SK-N-SH (cell line): ENCODE data around the gene CASP6.

Experiments used
- CTCF ChIP-seq: fragments of 200-600 bp; sonication (generic); IDR thresholded peaks from 2 replicates; pipeline ENCODE4 v1.6.1; 2017; ENCODE audit warnings: antibody characterized with exemption, mild to moderate bottlenecking, moderate library complexity
- EP300 ChIP-seq, 2 experiments: IDR thresholded peaks; 2 replicates each; pipeline versions ENCODE4 v1.4.0 to v1.6.1; 2012; ENCODE audit warnings: borderline replicate concordance in 1 of 2, low read depth in 1 of 2, low read length in 1 of 2
- POLR2AphosphoS5 ChIP-seq: IDR thresholded peaks from 2 replicates; pipeline ENCODE4 v1.6.1; 2012; ENCODE audit warnings: low read depth, low read length
- RFX5 ChIP-seq: IDR thresholded peaks from 2 replicates; pipeline ENCODE4 v1.6.1; 2012; ENCODE audit warnings: mild to moderate bottlenecking, improper control_type of control experiment, low read length
- RXRA ChIP-seq: IDR thresholded peaks from 2 replicates; pipeline ENCODE4 v1.4.0; 2012; ENCODE audit warnings: low read depth, mild to moderate bottlenecking, borderline replicate concordance
- TAF1 ChIP-seq: IDR thresholded peaks from 2 replicates; pipeline ENCODE4 v1.6.1; 2012; ENCODE audit warnings: low read depth, mild to moderate bottlenecking, low read length, moderate library complexity, borderline replicate concordance
- TF ChIP-seq, protein P1 (sequence below): IDR thresholded peaks from 2 replicates; pipeline ENCODE4 v1.6.1; 2012; ENCODE audit warnings: mild to moderate bottlenecking, low read depth, low read length, moderate library complexity

DNA sequence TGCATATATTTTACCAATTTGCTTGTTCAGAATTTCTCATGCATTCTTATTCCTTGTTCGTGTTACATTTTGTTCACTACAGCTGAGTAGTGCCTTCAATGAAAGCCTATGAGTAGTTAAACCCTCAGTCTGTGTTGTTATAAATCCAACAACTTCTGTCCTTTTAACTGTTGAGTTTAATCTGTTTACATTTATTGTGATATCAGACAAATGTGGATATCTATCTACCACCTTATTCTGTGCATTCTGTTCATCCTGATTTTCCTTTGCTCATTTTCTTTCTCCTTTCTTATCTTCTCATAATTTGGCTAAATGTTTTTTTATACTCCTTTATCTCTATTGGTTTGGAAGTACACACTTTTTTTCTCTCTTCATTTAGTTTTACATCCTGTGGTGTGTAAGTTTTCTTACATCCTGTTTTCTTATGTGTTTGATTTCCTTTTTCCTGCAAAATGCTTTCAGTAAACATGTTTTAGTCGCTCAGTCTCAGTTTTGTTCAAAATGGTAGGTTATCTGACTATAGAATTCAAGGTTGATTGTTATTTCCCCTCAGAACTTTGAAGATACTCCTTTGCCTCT is 54.2 kb downstream of the CASP6 start:
- TF ChIP-seq CTCF (no peak), TAF1 (no peak), POLR2AphosphoS5 (no peak), RFX5 (no peak), RXRA (no peak), EP300 (IDR thresholded peaks at IDR 0.05; ENCODE audit: borderline replicate concordance in 1 of 2, low read depth in 1 of 2, low read length in 1 of 2) (no peak)
- TF ChIP-seq, protein P1, sequence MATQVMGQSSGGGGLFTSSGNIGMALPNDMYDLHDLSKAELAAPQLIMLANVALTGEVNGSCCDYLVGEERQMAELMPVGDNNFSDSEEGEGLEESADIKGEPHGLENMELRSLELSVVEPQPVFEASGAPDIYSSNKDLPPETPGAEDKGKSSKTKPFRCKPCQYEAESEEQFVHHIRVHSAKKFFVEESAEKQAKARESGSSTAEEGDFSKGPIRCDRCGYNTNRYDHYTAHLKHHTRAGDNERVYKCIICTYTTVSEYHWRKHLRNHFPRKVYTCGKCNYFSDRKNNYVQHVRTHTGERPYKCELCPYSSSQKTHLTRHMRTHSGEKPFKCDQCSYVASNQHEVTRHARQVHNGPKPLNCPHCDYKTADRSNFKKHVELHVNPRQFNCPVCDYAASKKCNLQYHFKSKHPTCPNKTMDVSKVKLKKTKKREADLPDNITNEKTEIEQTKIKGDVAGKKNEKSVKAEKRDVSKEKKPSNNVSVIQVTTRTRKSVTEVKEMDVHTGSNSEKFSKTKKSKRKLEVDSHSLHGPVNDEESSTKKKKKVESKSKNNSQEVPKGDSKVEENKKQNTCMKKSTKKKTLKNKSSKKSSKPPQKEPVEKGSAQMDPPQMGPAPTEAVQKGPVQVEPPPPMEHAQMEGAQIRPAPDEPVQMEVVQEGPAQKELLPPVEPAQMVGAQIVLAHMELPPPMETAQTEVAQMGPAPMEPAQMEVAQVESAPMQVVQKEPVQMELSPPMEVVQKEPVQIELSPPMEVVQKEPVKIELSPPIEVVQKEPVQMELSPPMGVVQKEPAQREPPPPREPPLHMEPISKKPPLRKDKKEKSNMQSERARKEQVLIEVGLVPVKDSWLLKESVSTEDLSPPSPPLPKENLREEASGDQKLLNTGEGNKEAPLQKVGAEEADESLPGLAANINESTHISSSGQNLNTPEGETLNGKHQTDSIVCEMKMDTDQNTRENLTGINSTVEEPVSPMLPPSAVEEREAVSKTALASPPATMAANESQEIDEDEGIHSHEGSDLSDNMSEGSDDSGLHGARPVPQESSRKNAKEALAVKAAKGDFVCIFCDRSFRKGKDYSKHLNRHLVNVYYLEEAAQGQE: no peak
